SKM-1 treated with dmso at 0.1 percent for 144 hours (cell line): Measurements from ENCODE around the gene SPEM3.
"Not testable (repeated sequence)": the region's sequence is repeated elsewhere in the genome, so short reads cannot be mapped to it uniquely, and the experiment has no call there.

ENCODE experiments used
- DNase-seq: peaks from one replicate; lab custom pipeline; 2025; ENCODE audit not compliant: unreplicated experiment; lab: John Stamatoyannopoulos, UW

Gene SPEM3

GRCh38 chr17:7468804-7469389 is 40.2 kb downstream of the SPEM3 start:
- DNase-seq: no peak

- DNase-seq: not testable (repeated sequence)
Measured at GRCh38 chr17:7469843-7470242, 41.2 kb downstream of the SPEM3 start.

GRCh38 chr17:7470457-7470973 is 41.9 kb downstream of the SPEM3 start:
- not testable (repeated sequence) for DNase-seq

- DNase-seq: no peak
Measured at GRCh38 chr17:7471729-7472128, 43.1 kb downstream of the SPEM3 start.

- DNase-seq: not testable (repeated sequence)
Measured at GRCh38 chr17:7474767-7475166, 46.1 kb downstream of the SPEM3 start.

DNA sequence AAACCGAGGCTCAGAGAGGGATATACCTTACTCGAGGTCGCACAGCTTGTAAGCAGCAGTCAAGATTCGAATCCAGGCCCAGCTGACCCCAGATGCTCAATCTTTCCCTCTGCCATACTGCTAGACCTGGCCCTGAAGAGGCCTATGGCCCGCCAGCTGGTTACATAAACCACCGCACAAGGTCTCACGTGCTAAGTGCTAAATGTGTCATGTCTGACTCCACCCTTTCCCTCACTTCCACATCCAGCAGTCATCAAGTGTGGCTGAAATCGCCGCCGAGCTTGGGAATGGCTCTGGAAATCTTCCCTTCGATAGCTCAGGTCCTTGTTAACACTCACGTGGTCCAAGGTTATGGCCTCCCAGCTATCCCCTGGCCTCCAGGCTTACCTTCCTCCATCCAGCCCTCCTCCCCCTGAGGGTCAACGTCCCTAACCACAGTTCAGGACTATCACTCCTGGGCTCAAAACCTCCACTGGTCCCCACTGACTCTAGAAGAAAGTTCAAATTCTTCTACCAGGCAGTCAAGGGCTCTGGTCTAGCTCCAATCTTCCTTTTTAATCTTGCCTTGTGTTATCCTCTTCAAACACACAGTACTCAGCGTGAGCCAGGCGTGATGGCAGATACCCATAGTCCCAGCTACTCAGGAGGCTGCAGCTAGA is 47.2 kb downstream of the SPEM3 start:
- DNase-seq: no peak

DNA sequence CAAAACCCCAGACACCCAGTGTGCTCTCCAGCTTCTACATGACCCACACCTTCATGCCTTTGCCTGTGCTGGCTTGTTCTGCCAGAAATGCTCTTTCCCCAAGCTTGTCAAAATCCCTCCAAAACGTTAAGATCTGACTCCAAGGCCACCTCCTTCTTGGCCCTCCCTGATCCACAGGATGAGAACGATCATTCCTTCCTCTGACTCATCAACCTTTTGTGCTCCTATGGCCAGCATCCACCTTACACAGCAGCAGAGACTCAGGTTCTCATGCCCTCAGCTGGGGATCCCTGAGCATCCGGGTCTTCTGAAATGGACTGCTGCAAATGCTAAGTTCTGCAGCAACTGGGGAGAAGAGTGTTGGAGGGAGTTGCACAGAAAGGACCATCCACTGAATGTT is 47.8 kb downstream of the SPEM3 start:
- DNase-seq: no peak

DNA sequence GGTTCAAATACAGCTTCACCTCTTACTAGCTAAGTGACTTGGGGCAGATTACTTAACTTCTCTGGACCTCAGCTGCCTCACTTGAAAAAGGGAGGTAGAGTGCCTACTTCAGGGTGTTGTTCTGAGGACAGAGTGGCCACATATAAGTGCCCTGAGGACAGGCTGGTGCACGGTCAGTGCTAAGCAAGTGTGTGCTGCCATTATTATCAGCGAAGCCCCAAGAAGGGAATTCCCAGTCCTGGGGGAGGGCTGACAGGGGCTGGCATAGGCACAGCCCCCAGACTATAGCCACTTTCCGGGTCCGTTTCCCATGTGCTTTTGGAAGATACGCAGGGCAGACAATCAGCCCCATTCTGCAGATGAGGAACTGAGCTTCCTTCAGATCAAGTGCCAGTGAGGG is 48.3 kb downstream of the SPEM3 start:
- DNase-seq: no peak

DNA sequence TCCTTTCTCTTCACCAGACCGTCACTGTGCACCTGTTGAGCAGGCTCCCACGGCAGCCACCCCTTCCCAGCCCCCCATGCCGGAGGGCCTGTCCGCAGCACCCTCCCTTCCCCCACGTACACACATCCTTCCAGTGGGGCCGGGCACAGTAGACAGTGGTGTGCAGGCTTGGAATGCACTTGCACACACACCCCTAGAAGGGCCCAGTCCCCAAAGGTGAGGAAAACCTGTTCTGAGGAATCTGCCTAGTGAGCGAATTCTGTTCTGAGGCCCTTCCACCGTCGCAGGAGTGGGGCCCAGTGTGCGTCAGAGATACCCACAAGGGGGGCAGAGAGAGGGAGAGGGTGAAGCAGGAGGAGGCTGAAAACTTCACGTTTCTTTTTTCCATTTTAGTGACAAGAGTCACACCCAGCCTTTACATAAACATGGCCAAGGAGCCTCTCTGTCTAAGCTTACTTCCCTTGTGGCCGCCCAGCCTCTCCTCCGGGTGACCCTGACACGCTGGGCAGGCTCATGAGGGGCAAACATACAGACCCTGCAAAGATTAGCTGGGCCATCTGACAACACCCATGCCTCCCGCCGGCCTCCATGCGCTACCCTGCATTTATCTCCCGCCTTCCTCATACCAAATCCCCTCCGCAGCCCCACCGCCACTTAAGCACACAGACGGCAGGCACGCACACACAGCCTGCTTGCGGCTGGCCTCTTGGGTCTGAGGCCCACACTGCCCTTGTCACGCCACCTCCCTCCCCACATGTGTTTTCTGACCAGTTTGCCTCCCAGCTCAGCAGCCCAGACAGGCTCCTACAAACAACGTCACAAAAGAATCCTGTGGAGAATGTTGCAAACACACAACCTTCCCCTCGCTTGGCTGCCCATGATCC is 49.0 kb downstream of the SPEM3 start:
- DNase-seq: peak; percentile 16

GRCh38 chr17:7478276-7479212 is 49.9 kb downstream of the SPEM3 start:
- DNase-seq: no peak

- DNase-seq: no peak
Measured at GRCh38 chr17:7479213-7480088, 50.8 kb downstream of the SPEM3 start, which contains the start of gene ZBTB4. Gene ZBTB4, minus strand, starts transcription at chr17:7479631. Its CDS starts 12,830 bp downstream, at chr17:7466801.

- no peak for DNase-seq
Measured at GRCh38 chr17:7480089-7480384, 51.4 kb downstream of the SPEM3 start.

DNA sequence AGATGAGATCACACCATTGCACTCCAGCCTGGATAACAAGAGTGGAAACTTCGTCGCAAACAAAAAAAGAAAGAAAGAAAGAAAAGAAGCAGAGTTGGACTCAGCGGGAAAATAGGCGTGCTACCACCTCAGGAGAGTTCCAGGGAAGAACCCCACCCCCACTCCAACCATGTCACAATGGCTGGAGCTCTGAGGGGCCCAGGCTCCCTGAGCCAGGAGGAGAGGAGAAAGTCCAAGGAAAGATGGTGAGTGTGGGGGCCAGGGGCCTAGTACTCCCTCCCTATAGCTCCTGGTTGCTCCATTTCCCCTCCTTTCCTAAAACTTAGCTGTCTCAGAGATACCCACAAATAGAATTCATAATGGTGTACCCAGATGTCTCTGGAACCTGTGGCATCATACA is 52.6 kb downstream of the SPEM3 start, which contains the start of gene SLC35G6:
Gene SLC35G6, plus strand, starts transcription at position 172 of the 400 bp plus-strand sequence. Its CDS starts 71 bp downstream, at position 243.
- DNase-seq: not testable (repeated sequence)

DNA sequence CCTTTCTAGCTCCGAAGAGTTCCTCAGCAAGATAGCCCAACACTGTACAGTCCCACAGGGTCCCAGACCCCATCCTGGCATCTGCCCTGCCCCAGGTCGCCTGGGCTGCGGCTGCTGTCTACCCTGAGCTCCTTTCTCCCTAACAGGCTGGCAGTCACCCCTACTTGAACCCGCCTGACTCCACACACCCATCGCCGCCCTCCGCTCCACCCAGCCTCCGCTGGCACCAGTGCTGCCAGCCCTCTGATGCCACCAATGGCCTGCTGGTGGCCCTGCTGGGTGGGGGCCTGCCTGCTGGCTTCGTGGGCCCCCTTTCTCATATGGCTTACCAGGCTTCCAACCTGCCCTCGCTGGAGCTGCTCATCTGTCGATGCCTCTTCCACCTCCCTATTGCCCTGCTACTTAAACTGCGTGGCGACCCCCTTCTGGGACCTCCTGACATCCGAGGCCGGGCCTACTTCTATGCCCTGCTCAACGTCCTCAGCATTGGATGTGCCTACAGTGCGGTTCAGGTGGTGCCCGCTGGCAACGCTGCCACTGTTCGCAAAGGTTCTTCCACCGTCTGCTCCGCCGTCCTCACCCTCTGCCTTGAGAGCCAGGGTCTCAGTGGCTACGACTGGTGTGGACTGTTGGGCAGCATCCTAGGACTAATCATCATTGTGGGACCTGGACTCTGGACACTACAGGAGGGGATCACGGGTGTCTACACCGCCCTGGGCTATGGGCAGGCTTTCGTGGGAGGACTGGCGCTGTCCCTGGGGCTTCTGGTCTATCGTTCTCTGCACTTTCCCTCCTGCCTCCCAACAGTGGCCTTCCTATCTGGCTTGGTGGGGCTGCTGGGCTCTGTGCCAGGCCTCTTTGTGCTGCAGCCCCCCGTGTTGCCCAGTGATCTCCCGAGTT is 53.4 kb downstream of the SPEM3 start:
- not testable (repeated sequence) for DNase-seq
